CD4-positive, alpha-beta memory T cell (primary cell): ENCODE data around the gene ANKRD36C. TPM values are rescaled to one million over a fixed set of nuclear protein-coding genes. Genes with fewer than 3 reads are reported as not detected.
"Not testable (repeated sequence)": the region's sequence is repeated elsewhere in the genome, so short reads cannot be mapped to it uniquely, and the experiment has no call there.

Experiments used
- CTCF ChIA-PET: fragments of 350-600 bp; sonication (Branson Sonifier 250); formaldehyde crosslinking; loops from one replicate; lab custom pipeline; 2021; ENCODE audit warnings: inconsistent platforms; ENCODE audit not compliant: partially characterized antibody; lab: Charles Lee
- POLR2A ChIA-PET: fragments of 350-600 bp; sonication (Branson Sonifier 250); formaldehyde crosslinking; loops from one replicate; lab custom pipeline; 2021; ENCODE audit not compliant: partially characterized antibody; lab: Charles Lee
- DNase-seq, 5 donors: peaks; one replicate each; pipeline versions ENCODE4 v3.0.0 to v3.0.0-alpha.2; 2020 to 2022; ENCODE audit warnings: mixed read lengths in 1 of 5
- H3K27ac ChIP-seq: one replicate; pipeline ENCODE4 v1.7.0; 2013; ENCODE audit warnings: low read depth, low read length
- H3K27me3 ChIP-seq: 2 replicates; pipeline ENCODE4 v1.7.0; 2013; ENCODE audit warnings: mild to moderate bottlenecking, low read length, moderate library complexity; ENCODE audit not compliant: insufficient read depth
- H3K36me3 ChIP-seq: 2 replicates; pipeline ENCODE4 v1.7.0; 2013; ENCODE audit warnings: mild to moderate bottlenecking, low read length, moderate library complexity; ENCODE audit not compliant: insufficient read depth
- H3K4me1 ChIP-seq: 2 replicates; pipeline ENCODE4 v1.7.0; 2013; ENCODE audit warnings: mild to moderate bottlenecking, low read length, moderate library complexity; ENCODE audit not compliant: insufficient read depth
- H3K4me3 ChIP-seq, 2 donors: one replicate each; pipeline ENCODE4 v1.7.0; 2013; ENCODE audit warnings: low read length in 2 of 2, mild to moderate bottlenecking in 1 of 2
- H3K9me3 ChIP-seq, 2 donors: one replicate each; pipeline ENCODE4 v1.7.0; 2013; ENCODE audit warnings: low read length in 2 of 2, control low read depth in 1 of 2; ENCODE audit not compliant: control insufficient read depth in 1 of 2
- H3K27ac Mint-ChIP-seq, 7 donors: one replicate each; pipeline ENCODE4 v1.8.0; 2020 to 2021; ENCODE audit warnings: mixed read lengths in 7 of 7, mild to moderate bottlenecking in 6 of 7, inconsistent platforms in 3 of 7, moderate library complexity in 3 of 7
- H3K27me3 Mint-ChIP-seq, 2 donors: one replicate each; pipeline ENCODE4 v1.8.0; 2020 to 2021; ENCODE audit warnings: mixed read lengths in 2 of 2
- H3K36me3 Mint-ChIP-seq, 2 donors: one replicate each; pipeline ENCODE4 v1.8.0; 2020 to 2021; ENCODE audit warnings: mixed read lengths in 2 of 2, inconsistent platforms in 1 of 2, mild to moderate bottlenecking in 1 of 2
- H3K4me1 Mint-ChIP-seq, 4 donors: one replicate each; pipeline ENCODE4 v1.8.0; 2020 to 2021; ENCODE audit warnings: mixed read lengths in 4 of 4, mild to moderate bottlenecking in 1 of 4
- H3K4me3 Mint-ChIP-seq, 8 donors: one replicate each; pipeline ENCODE4 v1.8.0; 2020 to 2021; ENCODE audit warnings: mixed read lengths in 8 of 8, mild to moderate bottlenecking in 7 of 8, moderate library complexity in 6 of 8, inconsistent platforms in 3 of 8
- H3K9me3 Mint-ChIP-seq, 8 donors: one replicate each; pipeline ENCODE4 v1.8.0; 2020 to 2021; ENCODE audit warnings: mixed read lengths in 8 of 8, mild to moderate bottlenecking in 5 of 8, inconsistent platforms in 3 of 8, moderate library complexity in 1 of 8
- intact Hi-C: fragments of 100-400 bp; cut with micrococcal nuclease; formaldehyde crosslinking; loops from one replicate; pipeline ENCODE4 v1.15.1; 2023
- polyA plus RNA-seq, 2 donors: library from polyadenylated mRNA; unstranded; fragments of 300-500 nt; fragmentation: Illumina TruSeq; gene quantifications; one replicate each; pipeline ENCODE4 v1.2.3, GENCODE V29; 2021
- total RNA-seq, 2 experiments: library from RNA; stranded (reverse); gene quantifications; one replicate each; pipeline ENCODE4 v1.2.3, GENCODE V29; 2021

Gene ANKRD36C
- total and polyA plus RNA-seq, 4 experiments from 2014 or later, result 6.8 to 93.4 (median 57.3) TPM

DNA sequence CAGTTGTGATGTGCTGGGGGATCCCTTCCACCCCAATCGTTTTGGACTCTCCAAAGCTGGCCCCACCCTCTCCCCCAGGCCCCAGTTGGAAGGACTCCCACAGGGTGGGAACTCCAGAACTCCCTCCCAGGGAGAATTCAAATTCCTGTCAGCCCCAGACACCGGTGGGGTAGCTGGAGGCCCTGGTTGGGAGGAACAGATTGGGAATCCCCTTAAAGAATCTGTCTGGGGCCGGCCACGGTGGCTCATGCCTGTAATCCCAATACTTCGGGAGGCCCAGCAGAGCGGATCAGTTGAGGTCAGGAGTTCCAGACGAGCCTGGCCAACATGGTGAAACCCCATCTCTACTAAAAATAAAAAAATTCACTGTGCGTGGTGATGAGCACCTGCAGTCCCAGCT, 155.5 kb downstream of the ANKRD36C start:
- CTCF ChIA-PET, result no interaction called here

DNA sequence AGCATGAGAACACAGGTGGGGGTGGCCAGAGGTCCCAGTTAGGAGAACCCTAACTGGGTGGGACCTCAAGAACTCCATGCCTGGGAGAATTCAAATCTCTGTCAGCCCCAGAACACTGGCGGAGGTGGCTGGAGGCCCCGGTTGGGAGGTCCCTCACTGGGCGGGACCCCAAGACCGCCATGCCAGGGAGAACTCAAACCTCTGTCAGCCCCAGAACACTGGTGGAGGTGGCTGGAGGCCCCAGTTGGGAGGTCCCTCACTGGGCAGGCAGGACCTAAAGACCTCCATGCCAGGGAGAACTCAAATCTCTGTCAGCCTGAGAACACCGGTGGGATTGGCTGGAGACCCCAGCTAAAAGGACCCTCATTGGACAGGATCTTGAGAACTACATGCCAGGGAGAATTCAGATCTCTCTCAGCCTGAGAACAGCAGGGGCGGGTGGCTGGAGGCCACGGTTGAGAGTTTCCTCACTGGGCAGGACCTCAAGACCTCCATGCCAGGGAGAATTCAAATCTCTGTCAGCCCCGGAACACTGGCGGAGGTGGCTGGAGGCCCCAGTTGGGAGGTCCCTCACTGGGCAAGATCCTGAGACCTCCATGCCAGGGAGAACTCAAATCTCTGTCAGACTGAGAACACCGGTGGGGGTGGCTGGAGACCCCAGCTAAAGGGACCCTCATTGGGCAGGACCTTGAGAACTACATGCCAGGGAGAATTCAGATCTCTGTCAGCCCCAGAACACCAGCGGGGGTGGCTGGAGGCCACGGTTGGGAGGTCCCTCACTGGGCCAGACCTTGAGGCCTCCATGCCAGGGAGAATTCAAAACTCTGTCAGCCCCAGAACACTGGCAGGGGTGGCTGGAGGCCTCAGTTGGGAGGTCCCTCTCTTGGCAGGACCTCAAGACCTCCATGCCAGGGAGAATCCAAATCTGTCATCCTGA, 157.3 kb downstream of the ANKRD36C start:
- H3K4me3 ChIP-seq, H3K4me1 ChIP-seq, H3K27ac ChIP-seq, H3K27me3 ChIP-seq, intact Hi-C loops, DNase-seq, H3K4me1 Mint-ChIP-seq, H3K36me3 ChIP-seq, CTCF ChIA-PET, POLR2A ChIA-PET, H3K27me3 Mint-ChIP-seq, H3K4me3 Mint-ChIP-seq, H3K9me3 ChIP-seq, H3K27ac Mint-ChIP-seq: not testable (repeated sequence)
- Mint-ChIP-seq H3K9me3 (peaks cover 0 to 16% (median 5%) of the 10 kb centered on the region in 8 donors), H3K36me3 (peaks cover 52 to 71% of the 10 kb centered on the region in 2 donors)

More for the DNA sequence above, 155.5 kb downstream of the ANKRD36C start:
- no peak overlapping the region for H3K4me3 ChIP-seq
- H3K4me1 Mint-ChIP-seq, result no peaks in the 10 kb centered on the region
- H3K36me3 Mint-ChIP-seq, result peaks cover 48 to 65% of the 10 kb centered on the region in 2 donors
- no peaks in the 10 kb centered on the region for H3K9me3 ChIP-seq
- H3K27ac ChIP-seq, result no peak overlapping the region
- H3K4me3 Mint-ChIP-seq, result no peak overlapping the region
- no peaks in the 10 kb centered on the region for H3K27me3 Mint-ChIP-seq
- intact Hi-C loops, result no loop called here
- no peaks in the 10 kb centered on the region for H3K4me1 ChIP-seq
- peaks cover 0 to 4% (median 1%) of the 10 kb centered on the region in 8 donors for H3K9me3 Mint-ChIP-seq
- H3K36me3 ChIP-seq, result no peaks in the 10 kb centered on the region
- POLR2A ChIA-PET, result no interaction called here
- no peak overlapping the region for H3K27ac Mint-ChIP-seq
- DNase-seq, result no peak
- no peaks in the 10 kb centered on the region for H3K27me3 ChIP-seq

GRCh38 chr2:95824218-95824617, 167.4 kb downstream of the ANKRD36C start:
- H3K27ac Mint-ChIP-seq, result not testable (repeated sequence)
- H3K9me3 Mint-ChIP-seq, result peaks cover 0 to 64% (median 52%) of the 10 kb centered on the region in 8 donors

GRCh38 chr2:95817521-95817920, 174.1 kb downstream of the ANKRD36C start:
- CTCF ChIA-PET, H3K27ac ChIP-seq: not testable (repeated sequence)

More at GRCh38 chr2:95824218-95824617, 167.4 kb downstream of the ANKRD36C start:
- intact Hi-C loops, H3K27me3 ChIP-seq, DNase-seq, CTCF ChIA-PET, H3K36me3 ChIP-seq, H3K27ac ChIP-seq, H3K4me3 ChIP-seq, H3K27me3 Mint-ChIP-seq, H3K4me1 Mint-ChIP-seq, H3K4me1 ChIP-seq, POLR2A ChIA-PET: not testable (repeated sequence)
- H3K9me3 ChIP-seq, result peaks cover 0 to 17% of the 10 kb centered on the region in 2 donors
- Mint-ChIP-seq H3K36me3 (peaks cover 24 to 25% of the 10 kb centered on the region in 2 donors), H3K4me3 (peak overlapping the region in 1 of 8 donors; percentile 51)

DNA sequence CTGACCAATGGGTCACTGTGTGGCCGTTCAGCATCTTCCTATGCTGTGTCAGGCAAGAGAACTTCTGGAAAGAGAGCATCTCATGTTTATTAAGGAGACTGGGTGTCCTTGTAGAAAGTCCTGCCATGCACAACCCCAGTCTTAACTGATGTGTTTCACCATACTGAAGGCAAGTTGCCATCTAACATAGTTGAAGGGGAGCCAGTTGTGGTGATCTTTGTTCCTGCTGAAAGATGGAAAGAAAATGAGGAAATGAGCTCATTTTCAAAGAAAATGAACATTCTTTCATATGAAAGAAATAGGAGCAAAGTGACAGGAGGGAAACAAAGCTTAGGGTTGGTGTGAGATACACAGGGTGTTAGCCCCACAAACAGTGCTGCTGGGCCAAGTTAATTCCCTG, 178.3 kb downstream of the ANKRD36C start:
- H3K36me3 ChIP-seq, DNase-seq, CTCF ChIA-PET, intact Hi-C loops, H3K4me1 ChIP-seq, H3K27me3 Mint-ChIP-seq, H3K27ac ChIP-seq, H3K4me1 Mint-ChIP-seq, POLR2A ChIA-PET, H3K4me3 ChIP-seq, H3K9me3 ChIP-seq, H3K27me3 ChIP-seq, H3K4me3 Mint-ChIP-seq: not testable (repeated sequence)
- peak overlapping the region in 1 of 7 donors; percentile 41 for H3K27ac Mint-ChIP-seq
- H3K9me3 Mint-ChIP-seq, result peaks cover 7 to 44% (median 37%) of the 10 kb centered on the region in 8 donors
- H3K36me3 Mint-ChIP-seq, result peaks cover 53 to 56% of the 10 kb centered on the region in 2 donors

More at GRCh38 chr2:95817521-95817920, 174.1 kb downstream of the ANKRD36C start:
- H3K27me3 ChIP-seq, H3K27ac Mint-ChIP-seq, H3K9me3 ChIP-seq, H3K4me3 ChIP-seq, H3K27me3 Mint-ChIP-seq, H3K4me1 Mint-ChIP-seq, H3K36me3 ChIP-seq, H3K4me1 ChIP-seq, DNase-seq, POLR2A ChIA-PET, intact Hi-C loops: not testable (repeated sequence)
- Mint-ChIP-seq H3K4me3 (peak overlapping the region in 1 of 8 donors; percentile 33), H3K9me3 (peaks cover 7 to 70% (median 59%) of the 10 kb centered on the region in 8 donors), H3K36me3 (peaks cover 40 to 44% of the 10 kb centered on the region in 2 donors)

DNA sequence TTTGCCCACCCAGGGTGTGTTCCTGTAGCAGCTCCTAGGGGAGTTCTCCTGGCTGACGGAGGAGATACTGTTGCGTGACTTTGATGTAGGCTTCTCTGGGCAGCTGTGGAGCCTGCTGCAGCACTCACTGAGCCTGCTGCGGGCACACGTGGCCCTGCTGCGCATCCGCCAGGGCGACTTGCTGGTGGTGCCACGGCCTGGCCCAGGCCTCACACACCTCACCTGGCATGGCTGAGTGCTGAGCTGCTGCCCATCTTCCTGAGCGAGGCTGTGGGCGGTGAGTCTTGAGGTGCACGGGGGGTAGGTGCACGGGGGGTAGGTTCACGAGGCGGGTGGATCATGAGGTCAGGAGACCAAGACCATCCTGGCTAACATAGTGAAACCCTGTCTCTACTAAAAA, 191.7 kb downstream of the ANKRD36C start:
- no peaks in the 10 kb centered on the region for H3K4me1 ChIP-seq
- intact Hi-C loops, result no loop called here
- H3K36me3 ChIP-seq, result no peaks in the 10 kb centered on the region
- DNase-seq, result peak in 1 of 5 donors; percentile 4
- Mint-ChIP-seq H3K4me1 (no peaks in the 10 kb centered on the region), H3K36me3 (peaks cover 10 to 11% of the 10 kb centered on the region in 2 donors), H3K4me3 (no peak overlapping the region), H3K9me3 (peaks cover 2 to 41% (median 31%) of the 10 kb centered on the region in 8 donors), H3K27ac (no peak overlapping the region), H3K27me3 (no peaks in the 10 kb centered on the region)
- H3K27me3 ChIP-seq, result no peaks in the 10 kb centered on the region
- no peak overlapping the region for H3K27ac ChIP-seq
- ChIA-PET POLR2A (no interaction called here), CTCF (no interaction called here)
- no peak overlapping the region for H3K4me3 ChIP-seq
- no peaks in the 10 kb centered on the region for H3K9me3 ChIP-seq

DNA sequence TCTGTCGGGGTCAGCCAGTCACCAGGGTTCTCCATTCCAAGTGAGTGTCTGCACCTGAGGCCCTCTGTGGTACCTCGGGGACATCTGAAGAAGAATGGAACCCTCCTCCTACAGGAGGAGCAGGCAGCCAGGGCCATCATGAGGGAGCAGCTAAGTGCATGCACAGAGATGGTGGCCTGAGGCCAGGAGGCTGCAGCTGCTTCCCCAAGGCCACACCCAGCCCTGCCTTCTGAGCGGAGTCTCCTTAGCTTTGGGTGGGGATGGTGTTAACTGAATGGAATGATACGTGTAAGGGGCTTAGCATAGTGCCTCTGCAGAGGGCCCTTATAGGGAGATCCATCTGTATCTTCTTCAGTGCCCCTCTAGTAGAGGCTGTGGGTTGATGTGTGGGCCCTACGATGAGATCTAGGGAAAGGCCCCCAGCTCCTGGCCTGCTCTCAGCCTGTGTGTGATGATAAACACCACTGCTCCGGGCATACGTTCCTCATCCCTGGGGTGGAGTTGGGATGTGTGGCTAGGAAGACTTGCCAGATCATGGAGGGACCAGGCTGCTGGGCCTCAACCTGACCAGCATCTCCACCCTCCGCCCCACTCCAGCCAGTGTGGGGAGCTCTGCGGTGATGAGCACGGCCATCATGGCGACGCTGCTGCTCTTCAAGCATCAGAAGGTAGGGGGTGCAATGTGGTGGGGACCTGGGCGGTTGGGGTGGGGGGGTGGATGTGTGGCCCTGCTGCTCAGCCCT, 192.3 kb downstream of the ANKRD36C start:
- H3K27ac ChIP-seq, H3K36me3 ChIP-seq, H3K27me3 Mint-ChIP-seq, H3K27ac Mint-ChIP-seq, CTCF ChIA-PET, H3K27me3 ChIP-seq, H3K4me1 ChIP-seq, intact Hi-C loops, H3K4me1 Mint-ChIP-seq, H3K9me3 ChIP-seq, H3K4me3 ChIP-seq, H3K4me3 Mint-ChIP-seq, H3K36me3 Mint-ChIP-seq, POLR2A ChIA-PET: not testable (repeated sequence)
- peak in 1 of 5 donors; percentile 9 for DNase-seq
- H3K9me3 Mint-ChIP-seq, result peaks cover 2 to 35% (median 26%) of the 10 kb centered on the region in 8 donors
